Measurements from ENCODE around the gene CEBPG. TPM values are rescaled to one million over a fixed set of nuclear protein-coding genes. Genes with fewer than 3 reads are reported as not detected.

CEBPG gene
- total and polyA plus RNA-seq, 9 of the 15 experiments (the other 6 are each of a cell fraction or from before 2014, with no cell fraction given) = 9.5 to 34.9 (median 30.9) TPM

DNA sequence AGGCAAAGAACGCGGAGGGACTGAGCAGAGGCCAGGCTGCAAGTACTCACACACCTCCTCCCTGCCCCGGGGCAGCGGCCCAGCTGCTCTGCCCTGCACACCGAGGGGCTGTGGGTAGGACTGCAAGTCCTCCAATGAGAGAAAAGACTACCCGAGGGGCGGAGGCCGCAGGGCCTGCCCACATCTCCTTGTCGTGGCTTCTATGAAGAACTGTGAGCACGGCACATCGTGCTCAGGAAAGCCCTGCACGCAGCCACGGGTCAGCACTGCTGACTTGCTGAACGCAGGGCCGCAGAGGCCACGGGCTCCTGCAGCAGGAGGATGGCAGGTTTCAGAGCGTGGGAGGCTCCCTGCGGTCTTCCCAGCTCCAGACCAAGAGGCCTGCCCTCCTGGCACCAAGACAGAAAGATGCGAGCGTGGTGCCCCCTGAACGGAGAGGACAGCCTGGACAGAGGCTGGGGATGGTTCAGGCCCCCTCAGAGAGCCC is 37.4 kb downstream of the CEBPG start:
- no TSS peak for BruUV-seq (replicated peaks)
- Histone ChIP-seq H3K9ac (ENCODE audit: insufficient read depth in 1 of 2, low read depth in 2 of 2, low read length in 2 of 2) (no peak overlapping the region; a peak in 1 of 4 replicates), H3K4me2 (ENCODE audit: insufficient read depth, low read length) (no peak overlapping the region), H2AFZ (ENCODE audit: low read depth, low read length) (no peak overlapping the region), H3K9me3 (replicated peaks; ENCODE audit: control insufficient read depth, insufficient read depth, low read depth, low read length) (no peaks in the 10 kb centered on the region), H3K4me3 (no peak overlapping the region), H3K36me3 (ENCODE audit: control insufficient read depth, insufficient read depth, low read length) (no peaks in the 10 kb centered on the region), H3K4me1 (replicated peaks in 1 of 2; ENCODE audit: control insufficient read depth in 2 of 2, insufficient read depth in 2 of 2, low read length in 2 of 2) (peaks cover 0 to 16% of the 10 kb centered on the region in 2 experiments; a peak in 2 of 5 replicates), H3K27me3 (ENCODE audit: control insufficient read depth in 2 of 2, insufficient read depth in 2 of 2, low read length in 2 of 2) (peaks cover 0 to 19% of the 10 kb centered on the region in 2 experiments; a peak in 2 of 5 replicates), H3K27ac (ENCODE audit: extremely low read depth, low read depth, low read length) (no peak overlapping the region), H3K9me1 (ENCODE audit: control insufficient read depth, insufficient read depth, low read length) (no peaks in the 10 kb centered on the region), H3K79me2 (ENCODE audit: control insufficient read depth, insufficient read depth, low read length) (no peaks in the 10 kb centered on the region), H4K20me1 (replicated peaks; ENCODE audit: control insufficient read depth, insufficient read depth, low read length) (peaks cover 15% of the 10 kb centered on the region)
- WGBS (ENCODE audit: insufficient coverage, low coverage, missing lambda C conversion rate) = 23% methylated on average over 20 of the region's 21 CpGs
- TF ChIP-seq, protein P1, sequence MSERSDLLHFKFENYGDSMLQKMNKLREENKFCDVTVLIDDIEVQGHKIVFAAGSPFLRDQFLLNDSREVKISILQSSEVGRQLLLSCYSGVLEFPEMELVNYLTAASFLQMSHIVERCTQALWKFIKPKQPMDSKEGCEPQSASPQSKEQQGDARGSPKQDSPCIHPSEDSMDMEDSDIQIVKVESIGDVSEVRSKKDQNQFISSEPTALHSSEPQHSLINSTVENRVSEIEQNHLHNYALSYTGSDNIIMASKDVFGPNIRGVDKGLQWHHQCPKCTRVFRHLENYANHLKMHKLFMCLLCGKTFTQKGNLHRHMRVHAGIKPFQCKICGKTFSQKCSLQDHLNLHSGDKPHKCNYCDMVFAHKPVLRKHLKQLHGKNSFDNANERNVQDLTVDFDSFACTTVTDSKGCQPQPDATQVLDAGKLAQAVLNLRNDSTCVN (CRISPR knock-in tag; IDR thresholded peaks at IDR 0.05) = no peak
- no peak for TF ChIP-seq FOSL1 (tag; conservative IDR thresholded peaks at IDR 0.05)
- TF ChIP-seq ELF4 (CRISPR knock-in tag; IDR thresholded peaks at IDR 0.05) = no peak
- TF ChIP-seq NBN (IDR thresholded peaks at IDR 0.05; ENCODE audit: low read depth) = no peak
- no peak for TF ChIP-seq CREB1 (IDR thresholded peaks at IDR 0.05)
- TF ChIP-seq CREB1 (CRISPR knock-in tag; IDR thresholded peaks at IDR 0.05) = no peak
- no peak for TF ChIP-seq PRPF4 (IDR thresholded peaks at IDR 0.05; ENCODE audit: insufficient read depth, low read depth, low read length, poor library complexity, severe bottlenecking)
- TF ChIP-seq RNF2 (IDR thresholded peaks at IDR 0.05) = no peak
- TF ChIP-seq, protein P2, sequence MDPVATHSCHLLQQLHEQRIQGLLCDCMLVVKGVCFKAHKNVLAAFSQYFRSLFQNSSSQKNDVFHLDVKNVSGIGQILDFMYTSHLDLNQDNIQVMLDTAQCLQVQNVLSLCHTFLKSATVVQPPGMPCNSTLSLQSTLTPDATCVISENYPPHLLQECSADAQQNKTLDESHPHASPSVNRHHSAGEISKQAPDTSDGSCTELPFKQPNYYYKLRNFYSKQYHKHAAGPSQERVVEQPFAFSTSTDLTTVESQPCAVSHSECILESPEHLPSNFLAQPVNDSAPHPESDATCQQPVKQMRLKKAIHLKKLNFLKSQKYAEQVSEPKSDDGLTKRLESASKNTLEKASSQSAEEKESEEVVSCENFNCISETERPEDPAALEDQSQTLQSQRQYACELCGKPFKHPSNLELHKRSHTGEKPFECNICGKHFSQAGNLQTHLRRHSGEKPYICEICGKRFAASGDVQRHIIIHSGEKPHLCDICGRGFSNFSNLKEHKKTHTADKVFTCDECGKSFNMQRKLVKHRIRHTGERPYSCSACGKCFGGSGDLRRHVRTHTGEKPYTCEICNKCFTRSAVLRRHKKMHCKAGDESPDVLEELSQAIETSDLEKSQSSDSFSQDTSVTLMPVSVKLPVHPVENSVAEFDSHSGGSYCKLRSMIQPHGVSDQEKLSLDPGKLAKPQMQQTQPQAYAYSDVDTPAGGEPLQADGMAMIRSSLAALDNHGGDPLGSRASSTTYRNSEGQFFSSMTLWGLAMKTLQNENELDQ (CRISPR knock-in tag; IDR thresholded peaks at IDR 0.05; ENCODE audit: borderline replicate concordance) = no peak
- TF ChIP-seq ZNF766 (CRISPR knock-in tag; conservative IDR thresholded peaks at IDR 0.05) = no peak
- no peak for TF ChIP-seq PTTG1 (tag; IDR thresholded peaks at IDR 0.05; ENCODE audit: low read depth)
- TF ChIP-seq, protein P3, sequence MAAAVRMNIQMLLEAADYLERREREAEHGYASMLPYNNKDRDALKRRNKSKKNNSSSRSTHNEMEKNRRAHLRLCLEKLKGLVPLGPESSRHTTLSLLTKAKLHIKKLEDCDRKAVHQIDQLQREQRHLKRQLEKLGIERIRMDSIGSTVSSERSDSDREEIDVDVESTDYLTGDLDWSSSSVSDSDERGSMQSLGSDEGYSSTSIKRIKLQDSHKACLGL (CRISPR knock-in tag; IDR thresholded peaks at IDR 0.05; ENCODE audit: borderline replicate concordance, poor library complexity, severe bottlenecking) = no peak
- no peak for TF ChIP-seq SMAD1 (IDR thresholded peaks at IDR 0.05; ENCODE audit: low read depth, low read length, partially characterized antibody)
- intact Hi-C loops (cut with micrococcal nuclease) (no loop called here), in situ Hi-C loops (cut with MboI) (no loop called here)
- FAIRE-seq (no peak), DNase-seq (ENCODE audit: extremely low read depth in 1 of 4, low spot score in 3 of 4) (no peak), ATAC-seq (no peak)
- ChIA-PET CTCF (ENCODE audit: low intra/inter-chr PET ratio) (no interaction called here), POLR2A (no interaction called here)

All from K562 (cell line).